Stimulated activated CD8-positive, alpha-beta memory T cell treated with anti-CD3 and anti-CD28 coated beads, Interleukin-12 subunit alpha, Interleukin-12 subunit beta, amount 100 ng/mL, for 24 hours (primary cell): ENCODE results near the gene ZIC2.
"Not testable (repeated sequence)": the region's sequence is repeated elsewhere in the genome, so short reads cannot be mapped to it uniquely, and the experiment has no call there.

ENCODE experiments used
- DNase-seq: peaks from one replicate; pipeline ENCODE4 v3.0.0-alpha.2; 2020; ENCODE audit errors: extremely low read depth

ZIC2 gene

DNA sequence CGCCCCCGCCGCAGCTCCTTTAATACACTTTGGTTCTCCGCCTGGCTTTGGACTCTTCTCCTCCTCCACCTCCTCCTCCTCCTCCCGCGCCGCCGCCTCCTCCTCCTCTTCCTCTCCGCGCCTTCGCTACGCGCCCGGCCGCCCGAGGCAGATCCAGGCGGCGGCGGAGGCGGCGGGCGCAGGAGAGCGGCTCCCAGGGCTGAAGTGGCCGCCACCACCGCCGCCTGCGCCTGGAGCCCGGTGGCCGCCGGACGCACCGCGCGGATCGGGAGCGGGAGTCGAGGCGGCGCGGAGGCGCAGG, at the start of gene ZIC2:
TSS of gene ZIC2 (plus strand) at position 50 of the 301 bp plus-strand sequence. CDS start 281 bp downstream, outside the sequence.
- DNase-seq: no peak

DNA sequence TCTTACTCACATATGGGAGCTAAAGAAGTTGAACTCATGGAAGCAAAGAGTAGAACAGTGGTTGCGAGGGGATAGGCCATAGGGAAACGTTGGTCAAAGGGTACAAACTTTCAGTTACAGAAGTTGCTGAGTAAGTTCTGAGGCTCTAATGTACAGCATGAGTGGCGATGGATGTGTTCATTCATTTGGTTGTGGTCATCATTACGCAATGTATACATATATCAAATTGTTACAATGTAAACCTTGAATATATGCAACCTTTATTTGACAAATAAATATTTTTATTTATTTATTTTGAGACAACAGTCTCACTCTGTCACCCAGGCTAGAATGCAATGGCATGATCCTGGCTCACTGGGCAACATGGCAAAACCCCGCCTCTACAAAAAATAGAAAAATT, 48.7 kb upstream of the ZIC2 start:
- DNase-seq: no peak

DNA sequence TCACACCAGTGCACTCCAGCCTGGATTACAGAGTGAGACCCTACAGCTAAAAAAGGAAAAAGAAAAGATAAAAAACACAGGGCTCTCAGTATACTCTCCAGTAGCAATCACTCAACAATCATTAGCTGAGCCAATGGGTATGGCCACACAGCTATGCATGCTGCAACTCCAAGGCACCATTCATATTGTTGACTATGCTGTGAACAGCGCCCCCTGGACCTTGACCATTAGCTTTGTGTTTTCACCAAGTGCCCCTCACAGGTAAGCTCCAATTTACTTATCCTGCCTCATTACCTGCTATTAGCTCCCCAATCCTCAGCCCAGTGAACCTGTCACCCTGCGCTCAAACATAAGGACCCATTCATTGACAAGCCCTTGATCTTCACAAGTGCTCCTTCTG, 45.8 kb upstream of the ZIC2 start:
- no peak for DNase-seq

DNA sequence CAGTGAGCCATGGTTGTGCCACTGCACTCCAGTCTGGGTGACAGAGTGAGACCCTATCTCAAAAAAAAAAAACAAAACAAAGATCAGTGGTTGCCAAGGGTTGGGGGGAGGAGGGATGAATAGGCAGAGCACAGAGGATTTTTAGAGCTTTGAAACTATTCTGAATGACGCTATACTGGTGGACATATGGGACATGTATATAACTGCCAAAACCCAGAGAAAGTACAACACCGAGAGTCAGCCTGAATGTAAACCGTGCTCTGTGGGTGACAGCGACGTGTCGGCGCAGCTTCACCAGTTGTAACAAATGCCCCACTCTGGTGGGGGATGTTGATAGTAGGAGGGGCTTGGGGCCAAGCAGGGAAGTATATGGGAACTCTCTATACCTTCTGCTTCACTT, 42.9 kb upstream of the ZIC2 start:
- DNase-seq: no peak

DNA sequence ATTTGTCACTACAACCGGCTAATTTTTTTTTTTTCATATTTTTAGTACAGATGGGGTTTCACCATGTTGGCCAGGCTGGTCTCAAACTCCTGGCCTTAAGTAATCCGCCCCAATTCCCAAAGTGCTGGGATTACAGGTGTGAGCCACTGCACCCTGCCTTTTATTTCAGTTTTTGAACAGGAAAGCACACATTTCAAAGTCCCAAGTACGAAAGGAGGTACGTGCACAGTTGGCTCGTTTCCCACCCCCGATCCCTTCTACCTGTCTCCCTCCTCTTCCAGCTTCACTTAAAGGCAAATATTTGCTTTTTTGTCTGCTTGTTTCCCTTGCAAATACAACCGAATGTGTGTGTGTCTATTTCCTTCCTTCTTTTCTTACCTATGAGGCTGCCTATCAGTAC, 40.5 kb upstream of the ZIC2 start:
- no peak for DNase-seq

DNA sequence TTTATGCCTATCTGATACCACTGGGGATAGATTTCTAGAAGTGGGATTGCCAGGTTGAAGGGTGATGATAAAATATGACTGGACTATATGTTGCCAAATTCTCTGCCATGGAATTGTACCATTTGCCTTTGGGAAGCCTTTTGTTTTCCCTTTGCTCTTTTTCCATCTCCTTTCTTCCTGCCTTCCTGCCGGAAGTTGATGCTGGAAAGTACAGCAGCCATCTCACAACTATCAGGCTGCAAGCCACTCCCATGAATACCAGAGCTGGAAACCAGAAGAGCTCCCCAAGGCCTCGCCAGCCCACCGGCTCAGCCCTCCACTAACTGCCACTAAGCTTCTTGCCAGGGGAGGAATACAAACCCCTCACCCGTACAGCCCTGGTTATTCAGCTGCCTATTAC, 39.7 kb upstream of the ZIC2 start:
- no peak for DNase-seq

DNA sequence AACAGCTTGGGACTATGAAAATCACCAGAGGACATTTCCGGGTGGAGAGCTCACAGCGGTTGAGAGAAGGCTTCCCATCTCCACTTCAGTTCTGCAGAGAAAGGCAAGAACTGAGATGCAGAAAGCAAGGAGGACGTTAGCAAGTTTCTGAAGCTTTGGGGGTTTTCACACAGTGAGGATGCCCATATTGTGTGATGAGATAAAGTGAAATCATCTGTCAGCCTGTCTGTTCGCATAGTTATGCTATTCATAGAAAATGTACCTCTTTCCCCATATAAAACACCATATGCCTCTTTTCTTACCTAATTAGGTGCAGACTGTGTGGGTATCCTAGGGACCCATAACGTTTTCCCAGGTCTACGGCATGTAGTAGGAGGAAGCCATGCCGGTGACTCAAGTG, 37.5 kb upstream of the ZIC2 start:
- no peak for DNase-seq

DNA sequence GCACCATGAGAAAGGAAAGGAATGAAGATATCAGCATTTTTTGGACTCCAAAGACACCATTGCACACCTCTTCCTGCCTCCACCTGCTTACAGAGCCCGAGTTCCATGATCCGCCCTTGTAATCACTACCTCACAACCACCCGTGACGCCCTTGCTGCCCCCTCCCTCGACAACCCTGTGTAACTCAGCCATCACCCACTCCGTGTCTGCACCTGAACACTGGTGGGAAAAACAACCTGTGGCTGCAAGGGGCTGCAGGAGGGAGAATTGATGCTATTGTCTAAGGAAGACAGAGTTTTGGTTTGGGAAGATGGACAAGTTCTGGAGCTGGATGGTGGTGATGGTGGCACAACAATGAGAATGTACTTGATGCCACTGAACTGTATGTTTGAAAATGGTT, 37.0 kb upstream of the ZIC2 start:
- DNase-seq: no peak

DNA sequence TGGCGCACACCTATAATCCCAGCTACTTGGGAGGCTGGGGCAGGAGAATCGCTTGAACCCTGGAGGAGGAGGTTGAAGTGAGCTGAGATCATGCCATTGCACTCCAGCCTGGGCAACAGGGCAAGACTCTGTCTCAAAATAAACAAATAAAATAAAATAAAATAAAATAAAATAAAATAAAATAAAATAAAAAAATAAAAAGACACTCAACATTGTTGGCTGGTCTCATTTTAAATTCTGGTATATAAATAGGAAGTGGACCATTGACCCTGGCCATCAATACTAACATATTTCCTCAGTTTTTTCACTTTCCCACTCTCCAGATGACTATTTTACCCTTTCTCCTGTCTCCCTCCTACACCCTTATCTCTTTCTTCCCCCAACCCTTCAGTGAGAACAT, 36.1 kb upstream of the ZIC2 start:
- DNase-seq: not testable (repeated sequence)

DNA sequence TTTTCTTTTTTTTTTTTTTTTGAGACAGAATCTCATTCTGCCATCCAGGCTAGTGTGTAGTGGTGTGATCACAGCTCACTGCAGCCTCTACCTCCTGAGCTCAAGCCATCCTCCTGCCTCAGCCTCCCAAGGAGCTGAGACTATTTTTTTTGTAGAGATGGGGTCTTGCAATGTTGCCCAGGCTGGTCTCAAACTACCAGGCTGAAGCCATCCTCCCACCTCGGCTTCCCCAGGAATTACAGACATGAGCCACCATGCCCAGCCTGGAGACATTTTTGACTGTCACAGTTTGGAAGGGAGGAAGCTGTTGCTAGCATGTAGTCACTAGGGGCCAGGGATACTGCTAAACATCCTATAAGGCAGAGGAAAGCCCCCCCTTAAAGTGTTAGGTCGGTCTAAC, 33.9 kb upstream of the ZIC2 start:
- no peak for DNase-seq

DNA sequence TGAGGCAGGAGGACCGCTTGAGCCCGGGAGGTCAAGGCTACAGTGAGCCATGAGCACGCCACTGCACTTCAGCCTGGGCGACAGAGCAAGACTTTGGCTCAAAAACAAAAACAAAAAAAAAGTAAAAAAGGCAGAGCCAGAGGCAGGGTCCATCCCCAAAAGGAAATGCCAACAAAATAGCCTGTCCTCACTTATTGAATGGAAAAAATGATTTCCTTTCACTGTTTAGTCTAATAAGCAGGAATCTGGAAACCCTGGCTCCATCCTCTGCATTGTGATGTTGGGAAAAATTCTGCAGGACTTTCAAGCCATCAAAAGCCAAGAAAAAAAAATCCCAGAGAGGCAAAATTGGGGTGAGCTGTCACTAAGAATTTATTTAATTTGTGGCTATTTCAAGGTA, 33.2 kb upstream of the ZIC2 start:
- DNase-seq: no peak

DNA sequence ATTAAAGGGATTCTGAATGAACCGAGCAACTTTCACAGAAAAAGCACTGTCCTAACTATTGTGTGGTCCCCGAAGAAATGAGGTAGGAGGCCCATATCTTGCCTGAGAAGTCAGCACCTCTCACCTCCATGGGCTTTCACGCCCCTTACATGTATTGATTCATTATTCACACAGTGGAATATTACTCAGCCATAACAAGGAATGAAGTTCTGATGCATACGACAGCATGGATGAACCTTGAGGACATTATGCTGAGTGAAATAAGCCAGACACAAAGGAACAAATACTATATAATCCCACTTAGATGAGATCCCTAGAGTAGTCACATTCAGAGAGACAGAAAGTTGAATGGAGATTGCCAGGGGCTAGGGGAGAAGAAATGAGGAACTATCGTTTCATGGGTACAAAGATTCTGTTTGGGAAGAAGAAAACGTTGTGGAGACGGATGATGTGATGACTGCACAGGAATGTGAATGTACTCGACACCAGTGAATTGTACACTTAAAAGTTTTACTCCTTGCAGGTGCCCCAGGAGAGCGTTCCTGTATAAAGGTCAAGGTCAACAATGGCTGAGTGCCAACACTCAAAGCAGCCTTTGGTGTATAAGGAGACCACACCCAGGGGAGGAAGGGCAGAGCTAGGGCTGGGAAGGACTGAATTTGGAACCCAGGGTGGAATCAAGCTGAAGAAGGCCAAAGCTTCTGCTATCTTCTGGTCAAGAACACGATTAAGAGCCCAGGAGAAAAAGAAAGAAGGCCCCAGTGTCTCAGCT, 32.5 kb upstream of the ZIC2 start:
- no peak for DNase-seq

DNA sequence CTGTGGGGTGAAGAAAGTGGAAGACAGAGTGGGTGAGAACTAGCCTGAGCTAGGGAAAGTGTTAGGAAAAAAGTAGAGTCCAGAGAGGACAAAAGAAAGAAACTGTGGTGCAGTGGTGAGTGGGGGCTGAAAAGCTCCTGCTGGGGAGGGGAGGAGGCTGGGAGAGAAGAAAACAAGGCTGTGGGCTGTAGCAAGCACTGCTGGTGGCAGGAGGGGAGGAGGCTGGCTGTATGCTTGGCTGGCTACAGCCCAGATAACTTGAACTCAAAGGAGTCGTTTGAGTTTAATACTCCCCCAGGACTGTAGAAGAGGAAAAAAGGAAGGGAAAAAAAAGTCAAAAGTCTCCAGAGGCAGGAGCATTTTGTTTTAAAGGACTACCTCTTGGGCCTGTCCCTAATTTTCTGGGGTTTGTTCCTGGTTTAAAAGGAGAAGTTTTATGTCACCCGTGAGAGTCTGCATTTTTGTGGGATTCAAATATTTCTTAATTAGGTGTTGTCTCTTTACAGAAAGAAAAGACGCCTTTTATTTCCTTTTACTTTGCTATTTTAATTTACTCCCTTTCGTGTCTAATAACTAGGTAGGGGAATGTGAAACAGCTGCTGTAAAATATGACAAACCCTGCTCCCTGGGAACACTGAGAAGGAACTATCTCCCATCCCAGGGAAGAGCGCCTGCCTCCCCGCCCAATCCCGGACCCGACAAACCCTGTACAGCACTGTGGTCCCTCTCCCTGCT, 31.7 kb upstream of the ZIC2 start:
- DNase-seq: no peak

DNA sequence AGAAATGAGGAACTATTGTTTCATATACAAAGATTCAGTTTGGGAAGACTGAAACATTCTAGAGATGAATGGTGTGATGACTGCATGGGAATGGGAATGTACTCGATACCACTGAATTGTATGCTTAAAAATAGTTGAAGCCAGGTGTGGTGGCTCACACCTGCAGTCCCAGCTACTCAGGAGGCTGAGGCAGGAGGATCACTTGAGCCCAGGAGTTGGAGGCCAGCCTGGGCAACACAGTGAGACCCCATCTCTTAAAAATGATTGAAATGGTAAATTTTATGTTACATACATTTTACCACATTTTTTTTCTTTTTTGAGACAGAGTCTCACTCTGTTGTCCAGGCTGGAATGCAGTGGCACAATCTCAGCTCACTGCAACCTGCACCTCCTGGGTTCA, 29.9 kb upstream of the ZIC2 start:
- DNase-seq: not testable (repeated sequence)

DNA sequence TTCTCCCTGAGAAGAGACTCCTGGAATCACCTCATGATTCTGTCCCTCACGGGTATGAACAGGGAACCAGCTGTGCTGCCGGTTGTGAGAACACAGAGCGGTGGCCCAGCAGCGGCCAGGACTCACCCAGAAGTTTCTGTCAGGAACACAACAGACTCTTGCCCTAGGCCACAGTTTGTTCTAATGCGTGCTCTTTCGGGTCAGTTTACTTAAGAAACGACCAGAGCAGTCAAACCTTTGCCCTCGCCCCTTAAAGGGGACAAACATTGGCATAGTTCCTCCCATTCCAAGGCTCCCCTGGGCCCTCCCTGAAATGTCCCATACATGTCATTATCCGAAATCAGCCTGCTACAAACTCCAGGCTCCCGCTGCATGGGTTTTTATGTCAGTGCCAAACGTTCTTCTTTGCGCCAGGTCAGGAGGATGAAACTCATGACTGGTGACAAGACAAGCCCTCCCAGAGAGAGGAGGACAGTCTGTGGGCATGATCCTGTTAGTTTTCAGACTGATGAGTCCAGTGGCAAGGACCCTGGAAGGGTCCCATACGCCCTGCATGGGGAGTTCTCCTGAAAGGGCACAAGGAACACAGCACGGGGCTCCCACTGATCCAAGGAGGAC, 28.3 kb upstream of the ZIC2 start:
- no peak for DNase-seq

DNA sequence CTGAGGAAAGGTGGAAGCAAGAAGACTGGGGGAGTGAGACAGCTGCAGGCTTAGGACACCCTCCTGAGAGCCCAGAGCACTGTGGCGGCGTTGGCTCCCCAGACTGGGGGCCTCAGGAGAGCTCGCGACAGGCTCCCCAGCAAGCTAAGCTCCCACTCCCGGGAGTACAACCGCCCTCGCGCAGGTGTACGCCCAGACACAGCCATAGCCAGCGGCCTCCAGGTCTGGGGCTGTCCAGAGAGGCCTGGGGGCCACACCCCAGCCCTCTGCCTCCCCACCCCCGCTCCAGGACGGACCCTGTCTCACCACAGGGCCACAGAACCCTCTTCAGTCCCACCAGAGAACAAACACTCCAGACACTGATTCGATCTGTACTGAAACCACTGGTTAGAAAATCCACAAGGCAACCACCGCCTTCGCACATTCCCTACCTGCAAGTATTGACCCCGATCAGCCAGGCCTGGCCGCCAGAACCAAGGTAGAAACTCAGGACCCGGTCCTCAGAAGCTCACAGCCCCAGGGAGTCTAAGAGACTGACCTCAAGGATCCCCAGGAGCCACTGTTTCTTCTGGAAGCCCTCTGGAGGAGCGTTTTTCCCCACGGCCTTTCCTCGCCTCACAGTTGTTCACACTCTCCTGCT, 26.4 kb upstream of the ZIC2 start:
- no peak for DNase-seq

DNA sequence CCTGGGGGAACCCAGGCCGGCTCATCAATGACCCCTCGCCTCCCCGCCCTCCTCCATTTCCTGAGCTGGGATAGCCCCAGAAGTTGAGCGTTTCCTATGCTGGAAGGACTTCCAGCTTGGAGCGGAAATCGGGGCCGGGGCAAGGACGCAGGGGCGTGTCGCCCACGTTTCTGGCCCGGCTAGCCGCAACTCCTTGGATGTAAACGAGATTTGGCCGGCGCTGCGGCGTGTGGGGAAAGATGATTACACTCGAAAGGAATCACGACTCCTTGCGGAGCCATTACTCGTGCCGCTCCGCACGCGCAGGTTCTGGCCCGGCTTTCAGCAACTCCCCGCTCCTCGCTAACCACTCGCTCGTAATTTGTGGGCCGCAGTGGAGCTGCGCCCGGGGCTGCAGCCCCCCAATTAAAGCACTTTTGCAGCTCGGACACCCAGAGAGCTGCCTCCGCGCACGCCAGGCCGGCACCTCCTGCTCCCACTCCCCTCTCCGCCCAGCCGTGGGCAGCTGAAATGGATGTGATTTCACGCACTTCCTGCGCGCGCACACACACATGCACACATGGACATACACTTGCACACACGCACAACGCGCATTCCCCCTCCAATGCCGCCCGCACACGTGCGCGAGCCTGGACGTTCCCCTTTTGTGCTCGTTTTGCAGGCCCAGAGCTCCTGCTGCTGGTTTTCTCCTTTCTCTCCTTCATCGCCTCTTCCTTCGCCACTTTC, 25.7 kb upstream of the ZIC2 start:
- DNase-seq: no peak

DNA sequence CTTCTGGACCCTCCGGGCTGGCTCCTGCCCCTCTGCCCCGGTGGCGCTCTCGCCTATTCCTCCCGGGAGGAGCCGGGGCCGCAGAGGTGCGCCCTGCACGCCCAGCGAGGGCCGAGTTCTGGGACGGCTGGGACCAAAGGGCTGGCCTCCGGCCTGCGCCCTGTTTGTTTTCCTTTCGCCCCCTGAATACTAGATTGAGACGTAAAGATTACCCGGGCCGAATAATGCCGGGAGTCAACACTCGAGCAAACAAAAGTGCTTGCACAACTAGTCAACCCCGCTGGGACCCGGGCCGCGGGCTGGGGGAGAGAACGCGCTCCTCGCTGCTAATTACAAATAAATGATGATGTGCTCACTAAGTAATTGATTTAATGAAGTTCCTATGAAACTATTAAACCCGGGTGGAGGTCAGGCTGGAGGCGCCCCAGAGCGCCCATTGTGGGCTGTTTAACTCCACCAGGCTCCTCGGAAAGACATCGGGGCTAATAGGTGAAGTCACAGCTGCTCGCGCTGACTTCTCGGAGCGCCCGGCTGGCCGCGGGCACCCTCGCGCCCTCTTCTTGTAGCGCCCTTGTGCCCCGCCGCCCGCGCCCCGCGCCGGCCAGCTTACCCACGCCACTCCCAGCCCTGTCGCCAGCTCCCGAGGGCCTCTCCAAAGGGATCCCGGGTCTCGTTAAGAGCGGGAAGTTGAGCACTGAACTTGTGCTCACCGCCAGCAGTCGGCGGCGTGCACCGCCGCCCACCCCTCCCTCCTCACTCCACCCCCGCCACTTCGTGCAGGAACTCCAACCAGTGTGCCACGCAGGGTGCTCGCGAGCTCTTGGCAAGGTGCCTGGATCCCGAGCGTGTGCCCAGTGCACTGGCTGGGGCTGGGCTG, 24.9 kb upstream of the ZIC2 start:
- DNase-seq: no peak

DNA sequence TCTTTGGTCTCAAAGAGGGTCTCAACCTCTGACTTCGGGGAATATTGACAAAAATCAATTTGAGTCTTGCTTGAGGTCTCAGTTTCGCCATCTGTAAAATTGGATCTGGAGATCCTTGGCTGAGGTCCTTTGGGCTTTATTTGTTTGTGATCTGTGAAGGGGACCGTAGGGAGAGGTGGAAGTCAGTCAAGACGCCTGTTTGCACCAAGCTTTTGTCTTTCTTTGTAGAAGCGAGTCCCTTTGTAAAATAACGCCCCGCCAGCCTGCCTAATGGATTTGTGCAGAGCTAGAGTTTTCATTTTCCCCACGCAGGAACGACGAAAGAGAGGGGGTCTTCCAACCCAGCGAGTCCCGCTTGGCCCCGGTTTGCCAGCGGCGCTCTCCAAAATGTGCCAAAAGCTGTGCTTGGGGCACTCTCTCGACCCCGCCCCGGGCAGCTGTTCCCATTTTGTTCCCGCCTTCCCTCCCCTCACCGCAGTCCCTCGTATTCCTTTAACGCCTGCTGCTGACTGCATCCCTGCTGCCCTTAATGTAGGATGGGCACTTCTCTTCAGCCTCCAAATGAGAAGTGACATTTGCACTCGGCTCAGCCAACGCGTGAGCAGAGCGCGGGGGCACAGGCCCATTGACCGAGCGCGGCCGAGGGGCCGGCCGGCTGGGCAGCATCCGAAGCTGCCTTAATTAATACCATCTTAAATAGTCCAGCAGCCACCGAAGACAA, 23.0 kb upstream of the ZIC2 start:
- no peak for DNase-seq

DNA sequence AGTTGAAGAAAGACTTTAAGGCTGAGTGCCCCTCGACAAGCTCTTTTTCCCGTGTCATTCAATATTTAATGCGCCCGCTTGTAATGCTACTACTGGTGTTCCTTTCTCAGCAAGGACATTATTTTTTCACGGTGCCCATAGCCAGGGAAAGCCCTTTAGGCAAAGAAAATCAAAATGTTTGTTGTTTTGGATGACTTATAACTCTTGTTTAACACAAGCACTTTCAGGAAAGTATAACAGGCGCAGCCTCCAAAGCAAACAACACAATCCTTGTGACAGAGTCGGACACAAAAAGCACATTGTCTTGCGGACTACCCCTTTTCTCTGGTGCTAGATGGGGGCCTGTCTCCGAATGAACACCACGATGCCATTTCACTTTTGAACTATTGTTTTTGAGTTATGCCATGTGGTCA, 22.5 kb upstream of the ZIC2 start:
- DNase-seq: no peak
